NT2/D1 (cell line): ENCODE data around the gene DIP2C.

Source experiments
- DNase-seq: peaks from one replicate; pipeline ENCODE4 v3.0.0-alpha.2; 2011; ENCODE audit warnings: low read depth, low spot score
- H3K27me3 ChIP-seq: 2 replicates; pipeline ENCODE4 v1.6.0; 2011; ENCODE audit warnings: mild to moderate bottlenecking; ENCODE audit not compliant: insufficient read length, insufficient read depth
- H3K36me3 ChIP-seq: 2 replicates; pipeline ENCODE4 v1.6.1; 2011; ENCODE audit warnings: mild to moderate bottlenecking, low read length, mixed read lengths; ENCODE audit not compliant: insufficient read depth, insufficient read length
- H3K4me1 ChIP-seq: 2 replicates; pipeline ENCODE4 v1.5.1; 2011; ENCODE audit not compliant: insufficient read depth, insufficient read length
- H3K4me3 ChIP-seq: 2 replicates; pipeline ENCODE4 v1.5.1; 2011; ENCODE audit warnings: low read depth; ENCODE audit not compliant: insufficient read length
- H3K9ac ChIP-seq: 2 replicates; pipeline ENCODE4 v1.6.0; 2011; ENCODE audit warnings: low read depth; ENCODE audit not compliant: insufficient read length
- H3K9me3 ChIP-seq: 2 replicates; pipeline ENCODE4 v1.5.1; 2011; ENCODE audit warnings: mild to moderate bottlenecking, low read length; ENCODE audit not compliant: insufficient read depth
- SUZ12 ChIP-seq: IDR thresholded peaks from 2 replicates; pipeline ENCODE4 v1.6.1; 2011; ENCODE audit not compliant: insufficient read length, insufficient read depth; ENCODE audit errors: extremely low read depth
- YY1 ChIP-seq: IDR thresholded peaks from 2 replicates; pipeline ENCODE4 v1.6.1; 2011; ENCODE audit not compliant: insufficient read length, insufficient read depth
- ZNF274 ChIP-seq: IDR thresholded peaks from 2 replicates; pipeline ENCODE4 v1.6.1; 2011; ENCODE audit warnings: mild to moderate bottlenecking, low read depth, low read length

Gene DIP2C

GRCh38 chr10:546451-546850, 143.0 kb downstream of the DIP2C start:
- TF ChIP-seq YY1 (no peak), SUZ12 (no peak), ZNF274 (no peak)
- Histone ChIP-seq H3K9ac (no peak overlapping the region), H3K9me3 (no peaks in the 10 kb centered on the region), H3K27me3 (no peaks in the 10 kb centered on the region), H3K36me3 (no peaks in the 10 kb centered on the region), H3K4me3 (no peak overlapping the region), H3K4me1 (peaks cover 14% of the 10 kb centered on the region)
- no peak for DNase-seq

DNA sequence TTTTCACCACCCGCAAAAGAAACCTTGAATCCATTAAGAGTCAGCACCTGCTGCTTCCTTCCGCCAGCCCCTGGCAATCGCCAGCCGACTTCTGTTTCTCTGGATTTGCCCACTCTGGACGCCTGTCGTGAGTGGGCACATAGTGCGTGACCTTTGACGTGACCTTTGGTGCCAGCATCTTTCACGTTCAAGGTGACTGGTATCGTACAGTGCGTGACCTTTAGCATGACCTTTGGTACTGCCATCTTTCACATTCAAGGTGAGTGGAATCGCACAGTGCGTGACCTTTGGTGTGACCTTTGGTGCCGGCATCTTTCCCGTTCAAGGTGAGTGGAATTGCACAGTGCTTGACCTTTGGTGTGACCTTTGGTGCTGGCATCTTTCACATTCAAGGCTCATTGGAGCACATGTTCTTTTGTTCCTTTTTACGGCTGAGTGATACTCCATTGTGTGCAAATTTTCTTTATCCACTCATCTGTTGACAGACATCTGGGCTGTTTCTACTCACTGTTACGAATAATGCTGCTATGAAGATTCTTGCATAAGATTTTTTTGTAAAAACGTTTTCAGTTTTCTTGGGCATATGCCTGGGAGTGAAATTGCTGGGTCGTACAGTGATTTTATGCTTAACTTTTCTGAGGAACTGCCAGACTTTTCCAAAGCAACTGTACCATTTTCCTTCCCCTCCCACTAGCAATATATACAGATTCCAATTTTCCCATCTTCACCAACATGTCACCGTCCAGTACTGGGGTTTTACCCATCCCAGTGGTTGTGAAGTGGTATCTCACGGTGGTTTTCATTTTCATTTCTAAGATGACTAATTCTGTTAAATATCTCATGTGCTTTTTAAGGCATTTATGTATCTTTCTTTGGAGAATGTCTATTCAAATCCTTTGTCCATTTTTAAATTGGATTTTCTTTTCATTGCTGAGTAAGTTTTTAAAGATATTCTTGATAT, 145.3 kb downstream of the DIP2C start:
- no peak for DNase-seq
- no peak overlapping the region for H3K4me3 ChIP-seq
- TF ChIP-seq ZNF274 (no peak), YY1 (no peak), SUZ12 (no peak)
- no peaks in the 10 kb centered on the region for H3K9me3 ChIP-seq
- H3K9ac ChIP-seq: no peak overlapping the region
- no peaks in the 10 kb centered on the region for H3K36me3 ChIP-seq
- H3K4me1 ChIP-seq: peaks cover 14% of the 10 kb centered on the region
- no peaks in the 10 kb centered on the region for H3K27me3 ChIP-seq

- H3K9me3 ChIP-seq: no peaks in the 10 kb centered on the region
- no peak overlapping the region for H3K9ac ChIP-seq
- H3K27me3 ChIP-seq: no peaks in the 10 kb centered on the region
- TF ChIP-seq YY1: no peak
- TF ChIP-seq ZNF274: no peak
- no peak for TF ChIP-seq SUZ12
- DNase-seq: no peak
- peaks cover 14% of the 10 kb centered on the region for H3K4me1 ChIP-seq
- H3K4me3 ChIP-seq: no peak overlapping the region
- H3K36me3 ChIP-seq: no peaks in the 10 kb centered on the region
These were observed 146.3 kb downstream of the DIP2C start for GRCh38 chr10:543131-543530.

DNA sequence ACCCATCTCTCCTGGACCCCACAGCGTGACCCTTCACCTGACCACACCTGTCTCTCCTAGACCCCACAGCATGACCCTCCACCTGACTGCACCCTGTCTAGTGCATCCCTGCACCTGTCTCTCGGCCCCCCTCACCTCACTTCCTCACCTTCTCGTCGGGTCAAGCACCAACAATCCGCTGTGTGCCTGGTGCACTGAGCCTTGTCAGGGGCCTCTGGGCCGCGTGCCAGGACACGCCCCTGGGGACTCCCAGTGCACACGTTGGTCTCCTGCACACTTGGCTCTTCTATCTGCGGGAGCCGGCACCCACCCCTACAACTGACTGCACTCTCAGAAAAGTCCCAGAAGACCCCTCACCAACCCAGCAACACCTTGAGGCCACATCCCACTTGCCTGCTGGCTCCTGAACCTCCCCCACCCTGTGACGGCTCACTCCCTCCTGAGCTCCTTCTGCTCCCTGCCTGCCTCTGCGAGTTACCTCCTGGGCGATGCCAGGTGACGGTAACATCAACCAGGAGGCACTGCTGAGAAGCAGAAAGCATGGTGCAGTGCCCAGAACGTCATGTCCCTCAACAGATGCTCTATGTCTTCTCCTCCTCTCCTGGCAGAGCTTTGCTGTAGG, 147.6 kb downstream of the DIP2C start:
- Histone ChIP-seq H3K27me3 (no peaks in the 10 kb centered on the region), H3K9ac (no peak overlapping the region), H3K4me3 (no peak overlapping the region), H3K36me3 (no peaks in the 10 kb centered on the region), H3K4me1 (peaks cover 7% of the 10 kb centered on the region), H3K9me3 (no peaks in the 10 kb centered on the region)
- no peak for DNase-seq
- TF ChIP-seq YY1 (no peak), ZNF274 (no peak), SUZ12 (no peak)

DNA sequence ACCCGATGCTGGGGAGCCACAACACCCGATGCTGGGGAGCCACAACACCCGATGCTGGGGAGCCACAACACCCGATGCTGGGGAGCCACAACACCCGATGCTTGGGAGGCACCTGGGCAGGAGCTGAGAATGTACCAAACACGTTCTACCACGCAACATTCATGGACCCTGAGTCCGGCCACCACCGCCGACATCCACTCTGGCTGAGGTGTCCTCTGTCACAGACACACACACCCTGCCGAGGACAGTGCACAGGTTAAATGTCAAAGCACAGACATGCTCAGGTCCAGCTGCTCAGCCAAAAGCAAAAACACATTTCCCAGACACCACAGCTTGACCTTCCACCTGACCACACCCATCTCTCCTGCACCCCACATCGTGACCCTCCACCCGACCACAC, 148.4 kb downstream of the DIP2C start:
- H3K36me3 ChIP-seq: no peaks in the 10 kb centered on the region
- H3K9ac ChIP-seq: no peak overlapping the region
- H3K4me3 ChIP-seq: no peak overlapping the region
- no peaks in the 10 kb centered on the region for H3K27me3 ChIP-seq
- H3K4me1 ChIP-seq: peaks cover 2% of the 10 kb centered on the region
- no peak for DNase-seq
- no peaks in the 10 kb centered on the region for H3K9me3 ChIP-seq
- TF ChIP-seq ZNF274 (no peak), SUZ12 (no peak), YY1 (no peak)

- no peak overlapping the region for H3K4me3 ChIP-seq
- TF ChIP-seq ZNF274: no peak
- TF ChIP-seq YY1: no peak
- TF ChIP-seq SUZ12: no peak
- H3K27me3 ChIP-seq: no peaks in the 10 kb centered on the region
- H3K9me3 ChIP-seq: no peaks in the 10 kb centered on the region
- no peak overlapping the region for H3K9ac ChIP-seq
- H3K4me1 ChIP-seq: peaks cover 2% of the 10 kb centered on the region
- DNase-seq: no peak
- H3K36me3 ChIP-seq: no peaks in the 10 kb centered on the region
These were observed 150.6 kb downstream of the DIP2C start for GRCh38 chr10:538895-539294.

DNA sequence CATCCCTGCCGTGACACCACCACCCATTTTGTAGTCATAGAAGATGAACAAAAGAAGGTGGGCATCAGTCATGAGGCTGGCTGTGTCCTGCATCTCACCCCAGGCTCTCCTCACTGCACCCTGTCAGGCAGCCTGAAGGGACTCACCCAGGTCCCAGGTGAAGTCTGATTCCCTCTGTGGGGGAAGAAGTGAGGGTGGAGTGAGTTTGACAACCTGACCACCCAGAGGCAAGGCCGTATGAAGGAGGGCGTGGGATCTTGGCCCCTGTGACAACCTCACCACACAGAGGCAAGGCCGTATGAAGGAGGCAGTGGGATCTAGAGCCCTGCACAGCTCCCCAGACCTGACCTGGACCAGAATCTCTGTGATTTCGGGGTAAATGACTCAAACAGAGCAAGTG, 152.5 kb downstream of the DIP2C start:
- Histone ChIP-seq H3K4me1 (peaks cover 6% of the 10 kb centered on the region), H3K4me3 (no peak overlapping the region), H3K27me3 (no peaks in the 10 kb centered on the region), H3K9ac (no peak overlapping the region), H3K36me3 (no peaks in the 10 kb centered on the region), H3K9me3 (no peaks in the 10 kb centered on the region)
- DNase-seq: no peak
- TF ChIP-seq ZNF274 (no peak), YY1 (no peak), SUZ12 (no peak)
